HUES64 (cell line): ENCODE data around the gene PAPSS2. TPM values are rescaled to one million over a fixed set of nuclear protein-coding genes. Genes with fewer than 3 reads are reported as not detected.
"Not testable (repeated sequence)": the region's sequence is repeated elsewhere in the genome, so short reads cannot be mapped to it uniquely, and the experiment has no call there.

Source experiments
- H3K27ac ChIP-seq: 2 replicates; pipeline ENCODE4 v1.7.0; 2013; ENCODE audit warnings: low read depth, low read length, inconsistent platforms
- H3K27me3 ChIP-seq: 2 replicates; pipeline ENCODE4 v1.6.1; 2013; ENCODE audit warnings: mild to moderate bottlenecking, low read length; ENCODE audit not compliant: insufficient read depth
- H3K36me3 ChIP-seq: 2 replicates; pipeline ENCODE4 v1.6.1; 2013; ENCODE audit warnings: mild to moderate bottlenecking, low read length; ENCODE audit not compliant: insufficient read depth
- H3K4me1 ChIP-seq: 2 replicates; pipeline ENCODE4 v1.6.1; 2013; ENCODE audit warnings: mild to moderate bottlenecking, low read length, moderate library complexity; ENCODE audit not compliant: insufficient read depth
- H3K4me3 ChIP-seq: 2 replicates; pipeline ENCODE4 v1.5.1; 2013; ENCODE audit warnings: mild to moderate bottlenecking, low read length, moderate library complexity
- H3K9ac ChIP-seq: 2 replicates; pipeline ENCODE4 v1.6.1; 2013; ENCODE audit warnings: mild to moderate bottlenecking, low read depth, low read length
- H3K9me3 ChIP-seq: 2 replicates; pipeline ENCODE4 v1.6.1; 2013; ENCODE audit warnings: low read depth, low read length; ENCODE audit not compliant: insufficient read depth
- WGBS: fragments of 150-250, 120-280 bp; methylation state at CpG from one replicate; pipeline ENCODE4 v1.1.7; 2013; ENCODE audit warnings: missing lambda C conversion rate; 5-methylcytosine and 5-hydroxymethylcytosine counted together
- polyA plus RNA-seq, 2 experiments: library from polyadenylated mRNA; stranded (reverse); fragments of 50-300 nt; gene quantifications; one replicate each; pipeline ENCODE4 v1.2.3, GENCODE V29; 2013

PAPSS2 gene
- 11.8 TPM for polyA plus RNA-seq (2013, experiment 1 of 2)
- polyA plus RNA-seq (2013, experiment 2 of 2) = 11.0 TPM

DNA sequence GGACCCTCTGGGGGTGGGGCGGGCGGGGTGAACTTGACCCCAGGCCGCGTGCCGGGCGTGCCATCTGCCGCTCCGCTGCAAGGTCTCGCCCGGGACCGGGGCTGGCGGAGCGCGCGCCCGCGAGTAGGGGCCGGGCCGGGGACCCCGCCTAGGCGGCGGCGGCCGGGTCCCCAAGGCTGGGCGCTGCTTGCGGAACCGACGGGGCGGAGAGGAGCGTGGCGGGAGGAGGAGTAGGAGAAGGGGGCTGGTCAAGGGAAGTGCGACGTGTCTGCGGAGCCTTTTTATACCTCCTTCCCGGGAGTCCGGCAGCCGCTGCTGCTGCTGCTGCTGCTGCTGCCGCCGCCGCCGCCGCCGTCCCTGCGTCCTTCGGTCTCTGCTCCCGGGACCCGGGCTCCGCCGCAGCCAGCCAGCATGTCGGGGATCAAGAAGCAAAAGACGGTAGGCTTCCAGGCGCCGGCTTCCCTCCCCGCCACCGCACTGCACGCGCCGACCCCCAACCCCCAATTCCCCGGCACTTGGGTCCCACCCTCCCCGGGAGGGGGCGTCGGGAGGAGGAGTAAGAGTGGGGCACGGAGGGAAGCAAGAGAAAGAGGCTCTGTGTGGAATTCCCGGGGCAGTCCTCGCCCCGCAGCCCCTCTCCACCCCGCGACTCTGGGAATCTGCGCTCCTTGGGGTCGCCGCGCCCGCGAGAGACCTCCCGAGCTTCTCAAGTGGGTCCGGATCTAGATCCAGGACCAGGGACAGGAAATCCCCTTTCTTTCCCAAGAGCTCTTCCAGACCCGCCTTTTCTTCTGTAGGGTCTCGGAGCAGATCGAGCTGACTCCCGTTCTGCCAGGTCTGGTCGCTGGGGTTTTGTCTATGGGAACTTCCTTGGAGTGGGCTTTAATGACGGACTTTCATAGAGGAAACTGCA, at the start of gene PAPSS2:
Gene PAPSS2 (plus strand): TSS at position 308 of the 913 bp plus-strand sequence. CDS start 104 bp downstream, at position 412.
- H3K27me3 ChIP-seq = peaks cover 21% of the 10 kb centered on the region; the same call in 1 of the 2 replicates
- peak within 1 kb of the TSS; percentile 77 for H3K9ac ChIP-seq
- H3K4me1 ChIP-seq = peaks cover 16% of the 10 kb centered on the region; the same call in 1 of the 2 replicates
- under 1% methylated on average over 78 of the region's 82 CpGs for WGBS
- peak within 1 kb of the TSS; percentile 67; the same call in 1 of the 2 replicates for H3K27ac ChIP-seq
- H3K4me3 ChIP-seq = peak within 1 kb of the TSS; percentile 96
- no peaks in the 10 kb centered on the region for H3K36me3 ChIP-seq
- no peaks in the 10 kb centered on the region for H3K9me3 ChIP-seq

DNA sequence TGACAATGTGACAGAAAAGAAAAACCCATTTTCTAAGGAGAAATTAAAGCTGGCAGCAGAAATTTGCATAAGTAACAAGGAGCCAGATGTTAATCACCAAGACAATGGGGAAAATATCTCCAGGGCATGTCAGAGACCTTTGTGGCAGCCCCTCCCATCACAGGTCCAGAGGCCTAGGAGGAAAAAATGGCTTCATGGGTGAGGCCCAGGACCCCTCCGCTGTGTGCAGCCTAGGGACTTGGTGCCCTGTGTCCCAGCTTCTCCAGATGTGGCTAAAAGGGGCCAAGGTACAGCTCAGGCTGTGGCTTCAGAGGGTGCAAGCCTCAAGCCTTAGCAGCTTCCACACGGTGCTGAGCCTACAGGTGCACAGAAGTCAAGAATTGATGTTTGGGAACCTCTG, 48.3 kb upstream of the PAPSS2 start:
- peaks cover 14% of the 10 kb centered on the region; the same call in 1 of the 2 replicates for H3K4me1 ChIP-seq
- not testable (repeated sequence) for H3K9ac ChIP-seq, H3K27ac ChIP-seq, H3K27me3 ChIP-seq, H3K36me3 ChIP-seq, H3K4me3 ChIP-seq
- WGBS = 96% methylated on average over 2 of the region's 2 CpGs
- H3K9me3 ChIP-seq = peaks cover 20% of the 10 kb centered on the region

GRCh38 chr10:87612115-87612514, 47.6 kb upstream of the PAPSS2 start:
- Histone ChIP-seq H3K36me3 (no peaks in the 10 kb centered on the region), H3K4me3 (no peak overlapping the region), H3K9ac (no peak overlapping the region), H3K27ac (no peak overlapping the region), H3K9me3 (peaks cover 20% of the 10 kb centered on the region), H3K27me3 (no peaks in the 10 kb centered on the region), H3K4me1 (peaks cover 14% of the 10 kb centered on the region; the same call in 1 of the 2 replicates)
- WGBS = 88% methylated on average over 2 of the region's 2 CpGs

DNA sequence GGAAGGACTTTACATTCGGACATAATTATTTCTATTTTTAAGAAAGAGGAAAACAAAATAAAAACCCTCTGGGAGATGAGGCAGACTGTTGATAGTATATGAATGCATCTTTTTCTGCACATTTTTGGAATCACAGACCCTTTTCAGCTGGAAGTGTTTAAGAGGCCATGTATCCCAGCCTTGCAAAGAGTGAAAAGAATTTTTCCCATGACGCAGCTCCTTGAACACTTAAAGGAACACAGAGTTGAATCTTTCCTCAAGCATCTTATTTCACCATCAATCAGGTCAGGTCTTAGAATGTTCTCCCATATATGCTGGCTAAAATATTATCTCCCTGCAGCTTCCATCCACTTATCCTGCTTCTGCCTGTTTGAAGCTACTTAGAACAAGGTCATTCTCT, 45.9 kb upstream of the PAPSS2 start:
- Histone ChIP-seq H3K4me1 (peaks cover 6% of the 10 kb centered on the region; the same call in 1 of the 2 replicates), H3K27me3 (no peaks in the 10 kb centered on the region), H3K4me3 (no peak overlapping the region), H3K9ac (no peak overlapping the region), H3K36me3 (no peaks in the 10 kb centered on the region), H3K27ac (no peak overlapping the region), H3K9me3 (peaks cover 20% of the 10 kb centered on the region)
- 90% methylated on average over 1 of the region's 2 CpGs for WGBS

- peaks cover 16% of the 10 kb centered on the region for H3K9me3 ChIP-seq
- peaks cover 10% of the 10 kb centered on the region; the same call in 1 of the 2 replicates for H3K4me1 ChIP-seq
- no peak overlapping the region for H3K9ac ChIP-seq
- H3K27ac ChIP-seq = no peak overlapping the region
- 62% methylated on average over 3 of the region's 3 CpGs for WGBS
- H3K36me3 ChIP-seq = no peaks in the 10 kb centered on the region
- no peak overlapping the region for H3K4me3 ChIP-seq
- H3K27me3 ChIP-seq = no peaks in the 10 kb centered on the region
Observed at GRCh38 chr10:87615856-87616255, 43.8 kb upstream of the PAPSS2 start.

- H3K27ac ChIP-seq = no peak overlapping the region
Observed at GRCh38 chr10:87617503-87617902, 42.2 kb upstream of the PAPSS2 start.

DNA sequence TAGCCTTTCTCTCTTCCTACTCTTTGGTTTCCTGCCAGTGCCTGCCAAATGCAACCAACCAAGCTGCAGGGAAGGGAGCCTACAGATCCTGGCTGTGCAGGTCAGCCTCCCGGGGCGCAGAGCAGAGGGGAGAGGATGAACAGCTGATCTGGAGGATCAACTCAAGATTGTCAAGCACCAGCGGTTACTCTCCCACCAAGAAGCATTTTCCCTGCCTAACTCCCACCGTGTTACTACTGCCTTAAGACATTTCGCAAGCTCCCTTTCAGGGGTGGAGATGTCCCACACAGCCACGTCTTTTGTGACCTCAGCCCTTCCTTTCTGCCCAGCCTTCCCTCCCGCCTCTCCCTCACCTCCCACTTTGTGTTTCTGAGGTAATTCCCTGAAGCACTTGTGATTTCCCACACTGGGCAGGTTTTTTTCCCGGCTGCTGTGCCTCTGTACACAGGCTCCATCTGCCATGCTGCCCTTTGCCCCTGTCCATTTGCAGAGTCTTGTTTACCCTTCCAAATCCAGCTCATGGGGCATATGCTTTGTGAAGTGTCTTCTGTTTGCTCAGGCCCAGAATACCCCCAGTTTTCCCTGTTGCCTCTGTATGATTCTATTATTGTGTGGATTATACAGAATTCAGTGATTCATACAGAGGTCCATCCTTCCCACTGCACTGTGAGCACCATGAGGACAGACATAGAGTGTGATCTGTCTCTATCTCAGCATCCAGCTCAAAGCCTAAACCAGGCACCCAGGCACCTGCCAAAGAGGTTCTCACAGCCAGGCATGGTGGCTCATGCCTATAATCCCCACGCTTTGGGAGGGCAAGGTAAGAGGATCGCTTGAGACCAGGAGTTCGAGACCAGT, 40.9 kb upstream of the PAPSS2 start:
- no peak overlapping the region for H3K27ac ChIP-seq
- H3K36me3 ChIP-seq = no peaks in the 10 kb centered on the region
- H3K9ac ChIP-seq = no peak overlapping the region
- no peaks in the 10 kb centered on the region for H3K9me3 ChIP-seq
- H3K4me1 ChIP-seq = peaks cover 20% of the 10 kb centered on the region; the same call in 1 of the 2 replicates
- H3K27me3 ChIP-seq = no peaks in the 10 kb centered on the region
- WGBS = 88% methylated on average over 11 of the region's 11 CpGs
- no peak overlapping the region for H3K4me3 ChIP-seq

More at GRCh38 chr10:87617503-87617902, 42.2 kb upstream of the PAPSS2 start:
- Histone ChIP-seq H3K27me3 (no peaks in the 10 kb centered on the region), H3K36me3 (no peaks in the 10 kb centered on the region), H3K4me3 (no peak overlapping the region), H3K9me3 (peaks cover 2% of the 10 kb centered on the region; the same call in 1 of the 2 replicates), H3K4me1 (peaks cover 15% of the 10 kb centered on the region; the same call in 1 of the 2 replicates), H3K9ac (no peak overlapping the region)
- 94% methylated on average over 1 of the region's 1 CpG for WGBS

DNA sequence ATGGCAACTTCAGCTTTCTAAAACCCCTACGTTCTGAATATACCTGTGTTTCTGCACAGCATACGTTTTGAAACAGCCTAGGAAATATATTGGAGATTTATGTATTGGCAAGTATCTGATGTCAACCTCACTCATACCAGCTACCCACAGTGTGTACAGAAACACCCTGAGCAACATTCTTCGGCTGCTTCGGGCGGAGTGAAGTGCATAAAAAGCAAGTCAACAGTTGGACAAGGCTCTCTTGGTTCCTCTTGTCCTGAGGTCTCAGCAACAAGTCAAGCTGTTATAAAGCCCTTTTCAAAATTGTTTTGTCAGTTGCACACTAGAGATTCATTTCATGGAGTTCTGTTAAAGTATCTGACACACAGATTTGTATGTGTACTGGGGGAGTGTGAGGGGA, 40.0 kb upstream of the PAPSS2 start:
- no peak overlapping the region for H3K27ac ChIP-seq
- no peaks in the 10 kb centered on the region for H3K36me3 ChIP-seq
- no peak overlapping the region for H3K4me3 ChIP-seq
- H3K4me1 ChIP-seq = peaks cover 28% of the 10 kb centered on the region
- no peaks in the 10 kb centered on the region for H3K27me3 ChIP-seq
- H3K9ac ChIP-seq = no peak overlapping the region
- 96% methylated on average over 4 of the region's 5 CpGs for WGBS
- no peaks in the 10 kb centered on the region for H3K9me3 ChIP-seq

DNA sequence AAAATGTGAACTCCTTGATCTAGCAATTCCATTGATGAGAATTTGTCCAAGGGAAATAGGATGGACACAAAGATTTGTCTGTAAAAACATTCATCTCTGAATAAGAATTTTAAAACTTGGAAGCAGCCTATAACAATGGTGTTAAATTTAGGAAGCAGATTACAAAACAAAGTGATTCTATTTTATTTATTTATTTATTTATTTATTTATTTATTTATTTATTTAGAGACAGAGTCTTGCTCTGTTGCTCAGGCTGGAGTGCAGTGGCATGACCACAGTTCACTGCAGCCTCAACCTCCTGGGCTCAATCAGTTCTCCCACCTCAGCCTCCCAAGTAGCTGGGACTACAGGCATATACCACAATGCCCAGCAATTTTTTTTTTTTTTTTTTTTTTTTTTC, 38.2 kb upstream of the PAPSS2 start:
- peaks cover 44% of the 10 kb centered on the region for H3K4me1 ChIP-seq
- not testable (repeated sequence) for H3K9ac ChIP-seq, H3K9me3 ChIP-seq, H3K27ac ChIP-seq, H3K4me3 ChIP-seq, H3K27me3 ChIP-seq, H3K36me3 ChIP-seq

DNA sequence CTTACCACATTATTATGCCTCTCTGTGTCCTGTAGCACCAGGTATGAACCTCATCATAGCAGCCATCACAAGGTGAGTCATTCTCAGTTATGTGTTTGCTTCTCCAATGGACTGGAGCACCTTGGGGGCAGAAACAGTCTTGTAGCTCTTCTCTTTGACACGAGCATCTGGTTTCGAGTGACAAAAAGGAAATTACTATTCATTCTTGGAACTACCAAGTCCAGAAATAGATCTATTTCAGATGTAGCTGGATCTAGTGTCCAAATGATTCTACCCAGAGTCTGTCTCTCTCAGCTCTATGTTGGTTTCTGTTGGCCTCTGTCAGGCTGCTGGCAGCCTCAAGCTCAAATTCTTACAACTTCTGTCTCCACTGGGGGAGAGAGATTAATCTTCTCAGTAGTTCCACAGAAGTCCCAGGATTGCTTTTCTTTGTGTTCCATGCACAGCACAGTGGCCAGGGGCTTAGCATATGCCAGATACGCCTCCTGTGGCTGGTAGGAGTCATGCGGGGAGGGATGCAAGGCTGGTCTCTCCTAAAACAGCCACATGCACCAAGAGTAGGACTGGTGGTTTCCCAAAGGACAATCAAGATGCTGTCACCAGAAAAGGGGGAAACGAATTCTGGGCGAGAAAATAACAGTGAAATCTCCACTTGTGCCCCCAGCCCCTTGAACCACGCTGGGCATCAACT, 37.2 kb upstream of the PAPSS2 start:
- H3K9ac ChIP-seq = no peak overlapping the region
- peaks cover 54% of the 10 kb centered on the region for H3K4me1 ChIP-seq
- 86% methylated on average over 7 of the region's 7 CpGs for WGBS
- no peaks in the 10 kb centered on the region for H3K9me3 ChIP-seq
- H3K27ac ChIP-seq = 0 out of 2 replicates have a peak overlapping the region, but pooled peaks have one; percentile 19
- H3K4me3 ChIP-seq = no peak overlapping the region
- no peaks in the 10 kb centered on the region for H3K36me3 ChIP-seq
- no peaks in the 10 kb centered on the region for H3K27me3 ChIP-seq
